ENCODE measurements around the gene DNAJB13.

- TF ChIP-seq STAT6 (CRISPR knock-in tag; conservative IDR thresholded peaks at IDR 0.05; ENCODE audit: low read depth) (no peak), CTCF (IDR thresholded peaks at IDR 0.05) (no peak), ZNF138 (CRISPR knock-in tag; conservative IDR thresholded peaks at IDR 0.05) (no peak), E2F5 (CRISPR knock-in tag; IDR thresholded peaks at IDR 0.05) (no peak), HMGXB4 (CRISPR knock-in tag; IDR thresholded peaks at IDR 0.05) (no peak), OVOL2 (CRISPR knock-in tag; IDR thresholded peaks at IDR 0.05; ENCODE audit: borderline replicate concordance) (no peak), PREB (CRISPR knock-in tag; IDR thresholded peaks at IDR 0.05; ENCODE audit: borderline replicate concordance) (no peak), USF2 (CRISPR knock-in tag; IDR thresholded peaks at IDR 0.05) (no peak), CREM (CRISPR knock-in tag; IDR thresholded peaks at IDR 0.05) (no peak)
These were observed 64.1 kb downstream of the DNAJB13 start for GRCh38 chr11:74014880-74015279.

All from WTC11 (cell line).